IMR-90 (cell line): ENCODE results near the gene USP32. TPM values are rescaled to one million over a fixed set of nuclear protein-coding genes. Genes with fewer than 3 reads are reported as not detected.
A peak's percentile ranks its signal among the peaks of the same experiment; 100 is the strongest.

Source experiments
- ATAC-seq: fragments of 200-7000 bp; cut with Tn5 transposase; 2 replicates; pipeline ENCODE4 v1.9.1; 2020; ENCODE audit warnings: low read depth, mild to moderate bottlenecking, moderate library complexity
- BruUV-seq: library from RNA; stranded (reverse); fragments of 400-500 nt; replicated peaks from 2 replicates; lab custom pipeline; 2021; lab: Mats Ljungman, UMichigan
- CTCF ChIA-PET: fragments of 300-600 bp; formaldehyde crosslinking; extraction: SDS; loops from one replicate; lab custom pipeline; 2021; ENCODE audit warnings: antibody characterized with exemption; lab: Yijun Ruan, JAX
- POLR2A ChIA-PET: fragments of 300-600 bp; sonication (Branson Sonifier 250); formaldehyde crosslinking; loops from one replicate; lab custom pipeline; 2022; ENCODE audit warnings: antibody characterized with exemption; ENCODE audit not compliant: unreplicated experiment; lab: Charles Lee
- DNase-seq: peaks from one replicate; pipeline ENCODE4 v3.0.0; 2013
- H2AFZ ChIP-seq: replicated peaks from 2 replicates; pipeline ENCODE3; 2013; ENCODE audit warnings: low read length, mild to moderate bottlenecking; ENCODE audit not compliant: poor library complexity
- H2AK5ac ChIP-seq: 2 replicates; pipeline ENCODE4 v1.6.1; 2013; ENCODE audit warnings: low read depth, low read length, inconsistent platforms
- H2AK9ac ChIP-seq: replicated peaks from 2 replicates; pipeline ENCODE3; 2013; ENCODE audit warnings: mild to moderate bottlenecking, low read depth, low read length, moderate library complexity; ENCODE audit not compliant: poor library complexity
- H2BK120ac ChIP-seq: 2 replicates; pipeline ENCODE4 v1.6.1; 2013; ENCODE audit warnings: low read depth, low read length, inconsistent platforms
- H2BK15ac ChIP-seq: 3 replicates; pipeline ENCODE4 v1.6.1; 2013; ENCODE audit warnings: low read depth, low read length, inconsistent platforms
- H2BK20ac ChIP-seq: 2 replicates; pipeline ENCODE4 v1.6.1; 2013; ENCODE audit warnings: low read depth, mild to moderate bottlenecking, inconsistent platforms, low read length, moderate library complexity
- H2BK5ac ChIP-seq: 2 replicates; pipeline ENCODE4 v1.6.1; 2013; ENCODE audit warnings: mild to moderate bottlenecking, low read depth, low read length, inconsistent platforms; ENCODE audit not compliant: poor library complexity, severe bottlenecking
- H3K14ac ChIP-seq: replicated peaks from 2 replicates; pipeline ENCODE4 v1.6.1; 2013; ENCODE audit warnings: low read depth, low read length, inconsistent platforms
- H3K18ac ChIP-seq: 2 replicates; pipeline ENCODE4 v1.6.1; 2013; ENCODE audit warnings: low read depth, low read length, control low read depth
- H3K23ac ChIP-seq: 2 replicates; pipeline ENCODE4 v1.6.1; 2013; ENCODE audit warnings: low read depth, low read length, inconsistent platforms
- H3K27ac ChIP-seq: 2 replicates; pipeline ENCODE4 v1.5.1; 2013; ENCODE audit warnings: mild to moderate bottlenecking, control low read depth, low read length; ENCODE audit not compliant: insufficient read depth
- H3K27me3 ChIP-seq: 2 replicates; pipeline ENCODE4 v1.6.1; 2013; ENCODE audit warnings: low read length; ENCODE audit not compliant: control insufficient read depth, insufficient read depth
- H3K36me3 ChIP-seq: 2 replicates; pipeline ENCODE4 v1.6.1; 2013; ENCODE audit warnings: low read length, mixed read lengths; ENCODE audit not compliant: control insufficient read depth, insufficient read depth
- H3K4ac ChIP-seq: 2 replicates; pipeline ENCODE4 v1.6.1; 2013; ENCODE audit warnings: low read depth, low read length, inconsistent platforms
- H3K4me1 ChIP-seq: 2 replicates; pipeline ENCODE4 v1.6.1; 2013; ENCODE audit warnings: low read length, mixed read lengths; ENCODE audit not compliant: control insufficient read depth, insufficient read depth
- H3K4me2 ChIP-seq: 2 replicates; pipeline ENCODE4 v1.6.1; 2013; ENCODE audit warnings: low read depth, mild to moderate bottlenecking, control low read depth, low read length, moderate library complexity
- H3K4me3 ChIP-seq: 2 replicates; pipeline ENCODE4 v1.5.1; 2013; ENCODE audit warnings: low read depth, mild to moderate bottlenecking, control low read depth, low read length, moderate library complexity; ENCODE audit not compliant: insufficient read depth
- H3K56ac ChIP-seq: 2 replicates; pipeline ENCODE4 v1.6.1; 2013; ENCODE audit warnings: low read length, inconsistent platforms; ENCODE audit not compliant: insufficient read depth; ENCODE audit errors: extremely low read depth
- H3K79me1 ChIP-seq, 2 experiments: 2 replicates each; pipeline ENCODE4 v1.6.1; 2013; ENCODE audit warnings: low read length in 2 of 2, inconsistent platforms in 1 of 2, low read depth in 1 of 2
- H3K9ac ChIP-seq: 2 replicates; pipeline ENCODE4 v1.6.1; 2013; ENCODE audit warnings: low read depth, low read length, control low read depth
- H3K9me1 ChIP-seq: 2 replicates; pipeline ENCODE4 v1.6.1; 2013; ENCODE audit warnings: low read length, inconsistent platforms; ENCODE audit not compliant: insufficient read depth
- H3K9me3 ChIP-seq: 2 replicates; pipeline ENCODE4 v1.6.1; 2013; ENCODE audit warnings: low read length; ENCODE audit not compliant: control insufficient read depth, insufficient read depth
- H4K20me1 ChIP-seq: 2 replicates; pipeline ENCODE4 v1.6.1; 2013; ENCODE audit warnings: low read length, inconsistent platforms; ENCODE audit not compliant: insufficient read depth
- H4K5ac ChIP-seq: 2 replicates; pipeline ENCODE4 v1.6.1; 2013; ENCODE audit warnings: mild to moderate bottlenecking, low read depth, low read length, control low read depth
- H4K8ac ChIP-seq, 2 experiments: 2 replicates each; pipeline ENCODE4 v1.6.1; 2013; ENCODE audit warnings: low read depth in 2 of 2, low read length in 2 of 2, control low read depth in 1 of 2, inconsistent platforms in 1 of 2
- H4K91ac ChIP-seq: 2 replicates; pipeline ENCODE4 v1.6.1; 2013; ENCODE audit warnings: low read depth, low read length, inconsistent platforms; ENCODE audit not compliant: insufficient read depth
- BHLHE40 ChIP-seq: fragments of 150-350 bp; IDR thresholded peaks from 2 replicates; pipeline ENCODE4 v1.6.1; 2016; ENCODE audit warnings: mild to moderate bottlenecking, low read depth, low read length
- CEBPB ChIP-seq: IDR thresholded peaks from 2 replicates; pipeline ENCODE4 v1.6.1; 2012; ENCODE audit warnings: low read depth, low read length, improper control_type of control experiment
- FOS ChIP-seq: fragments of 150-350 bp; IDR thresholded peaks from 2 replicates; pipeline ENCODE4 v1.6.1; 2016; ENCODE audit warnings: low read depth, low read length
- NFE2L2 ChIP-seq: fragments of 150-350 bp; IDR thresholded peaks from 2 replicates; pipeline ENCODE4 v1.6.1; 2016; ENCODE audit warnings: low read depth, mild to moderate bottlenecking, low read length
- POLR2A ChIP-seq: IDR thresholded peaks from 2 replicates; pipeline ENCODE4 v1.6.1; 2012; ENCODE audit warnings: mild to moderate bottlenecking, low read depth, low read length
- RCOR1 ChIP-seq: IDR thresholded peaks from 2 replicates; pipeline ENCODE4 v1.6.1; 2012; ENCODE audit warnings: mild to moderate bottlenecking, low read length, improper control_type of control experiment; ENCODE audit not compliant: insufficient replicate concordance
- WGBS, 2 experiments: methylation state at CpG; one replicate each; pipeline versions ENCODE4 v1.1.5 to v1.1.7; 2013; ENCODE audit warnings: missing lambda C conversion rate in 2 of 2; ENCODE audit not compliant: insufficient read length in 1 of 2; ENCODE audit errors: extremely low coverage in 2 of 2; 5-methylcytosine and 5-hydroxymethylcytosine counted together
- dilution Hi-C: fragments of 300-500 bp; cut with HindIII; formaldehyde crosslinking; loops from one replicate; pipeline ENCODE4 v1.14.3; 2018; ENCODE audit warnings: low sequenced_read_pairs; ENCODE audit not compliant: unreplicated experiment
- in situ Hi-C: fragments of 300-500 bp; cut with MboI; formaldehyde crosslinking; loops from 3 replicates; pipeline ENCODE4 v1.14.3; 2019; ENCODE audit warnings: low sequenced_read_pairs, inconsistent platforms, mixed read lengths
- intact Hi-C: fragments of 100-400 bp; cut with micrococcal nuclease; formaldehyde crosslinking; loops from 2 replicates; pipeline ENCODE4 v1.10.0; 2022
- polyA plus RNA-seq, 3 experiments: library from polyadenylated mRNA; depleted of rRNA; stranded (reverse); fragments of >200 nt; gene quantifications; 2 replicates each; pipeline ENCODE4 v1.2.3, GENCODE V29; 2012; ENCODE audit warnings: low replicate concordance in 1 of 3
- total RNA-seq: library from RNA; depleted of rRNA; stranded (reverse); fragments of >200 nt; gene quantifications from 2 replicates; pipeline ENCODE4 v1.2.3, GENCODE V29; 2012
- TF ChIP-seq, protein P1 (sequence below): fragments of 150-350 bp; IDR thresholded peaks from 2 replicates; pipeline ENCODE4 v1.6.1; 2017; ENCODE audit warnings: mild to moderate bottlenecking, antibody characterized with exemption, low read length, low read depth

USP32 gene
- total and polyA plus RNA-seq, 2 of the 4 experiments (the other 2 are of a cell fraction) = 16.8 to 46.8 TPM

DNA sequence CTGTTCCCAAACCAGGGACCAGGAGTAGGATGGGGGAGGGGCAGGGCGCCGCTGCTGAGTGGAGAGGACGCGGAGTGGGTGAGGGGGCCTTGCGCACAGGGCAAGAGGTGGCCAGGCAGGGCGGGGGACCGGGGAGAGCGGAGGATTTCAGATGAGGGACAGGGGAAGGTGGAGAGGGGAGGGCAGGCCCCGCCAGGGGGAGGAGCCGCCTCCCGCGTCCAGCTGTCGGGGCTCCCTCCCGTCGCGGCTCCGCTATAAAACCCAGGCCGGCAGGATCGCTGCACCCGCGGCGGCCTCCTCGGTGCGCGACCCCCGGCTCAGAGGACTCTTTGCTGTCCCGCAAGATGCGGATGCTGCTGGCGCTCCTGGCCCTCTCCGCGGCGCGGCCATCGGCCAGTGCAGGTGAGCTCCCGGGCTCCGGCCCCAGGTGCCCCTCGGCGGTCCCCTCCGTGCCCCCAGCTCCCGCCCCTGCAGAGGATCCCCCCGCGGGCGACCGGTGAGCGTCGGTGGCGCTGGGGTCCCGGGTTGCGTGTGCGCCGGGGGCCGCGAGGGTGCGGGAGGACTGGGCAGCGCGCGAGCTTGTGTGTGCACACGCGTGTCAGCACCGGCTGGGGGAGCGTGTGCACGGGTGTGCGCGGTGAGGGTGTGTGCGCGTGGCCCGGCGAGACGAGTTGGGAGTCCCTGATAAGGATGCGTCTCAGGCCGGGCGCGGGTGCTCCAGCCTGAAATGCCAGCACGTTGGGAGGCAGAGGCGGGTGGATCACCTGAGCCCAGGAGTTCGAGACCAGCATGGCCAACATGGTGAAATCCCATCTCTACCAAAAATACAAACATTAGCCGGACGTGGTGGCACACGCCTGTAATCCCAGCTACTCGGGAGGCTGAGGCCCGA is 242.0 kb downstream of the USP32 start, which contains the start of gene CA4:
CA4 (plus strand) TSS at position 283 of the 892 bp plus-strand sequence; CDS start at position 345, 62 bp downstream.
- Histone ChIP-seq H4K8ac (no peak within 1 kb of the TSS), H3K79me1 (no peaks in the 10 kb centered on the region), H2AK9ac (no peak within 1 kb of the TSS), H3K9me1 (peaks cover 2% of the 10 kb centered on the region; the same call in 1 of the 2 replicates), H2AFZ (peak within 1 kb of the TSS; percentile 51), H3K9ac (no peak within 1 kb of the TSS), H4K5ac (no peak within 1 kb of the TSS), H3K9me3 (no peaks in the 10 kb centered on the region), H3K27ac (no peak within 1 kb of the TSS), H4K20me1 (no peaks in the 10 kb centered on the region), H3K36me3 (no peaks in the 10 kb centered on the region), H4K91ac (no peak within 1 kb of the TSS), H2AK5ac (no peak within 1 kb of the TSS), H2BK5ac (no peak within 1 kb of the TSS), H3K23ac (no peak within 1 kb of the TSS), H3K18ac (no peak within 1 kb of the TSS), H3K56ac (no peak within 1 kb of the TSS), H2BK120ac (no peak within 1 kb of the TSS), H2BK15ac (no peak within 1 kb of the TSS), H3K14ac (no peak within 1 kb of the TSS), H3K4me2 (peak within 1 kb of the TSS; percentile 34; the same call in 1 of the 2 replicates), H2BK20ac (no peak within 1 kb of the TSS), H3K27me3 (peaks cover 86% of the 10 kb centered on the region), H3K4me3 (no peak within 1 kb of the TSS), H3K4ac (no peak within 1 kb of the TSS), H3K4me1 (peaks cover 4% of the 10 kb centered on the region)
- ChIA-PET CTCF (no interaction called here), POLR2A (no interaction called here)
- TF ChIP-seq, protein P1, sequence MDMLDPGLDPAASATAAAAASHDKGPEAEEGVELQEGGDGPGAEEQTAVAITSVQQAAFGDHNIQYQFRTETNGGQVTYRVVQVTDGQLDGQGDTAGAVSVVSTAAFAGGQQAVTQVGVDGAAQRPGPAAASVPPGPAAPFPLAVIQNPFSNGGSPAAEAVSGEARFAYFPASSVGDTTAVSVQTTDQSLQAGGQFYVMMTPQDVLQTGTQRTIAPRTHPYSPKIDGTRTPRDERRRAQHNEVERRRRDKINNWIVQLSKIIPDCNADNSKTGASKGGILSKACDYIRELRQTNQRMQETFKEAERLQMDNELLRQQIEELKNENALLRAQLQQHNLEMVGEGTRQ = no peak
- TF ChIP-seq CEBPB = no peak
- no peak for TF ChIP-seq RCOR1
- TF ChIP-seq POLR2A = no peak
- no peak for TF ChIP-seq NFE2L2
- TF ChIP-seq FOS = no peak
- TF ChIP-seq BHLHE40 = no peak
- intact Hi-C loops (loop anchor here (10.0 kb wide), 1 partner anchor 485 kb away; no protein-coding TSS in a partner anchor), dilution Hi-C loops (no loop called here), in situ Hi-C loops (loop anchor here (25.0 kb wide), 2 partner anchors 262 to 487 kb away; partner anchors contain the start of gene CHCT1)
- ATAC-seq (no peak), DNase-seq (no peak)
- 3% methylated on average over 51 of the region's 81 CpGs; no CpG with 5 or more reads in 1 of the 2 experiments for WGBS, 2 experiments
- no TSS peak for BruUV-seq
